ENCODE measurements around the gene DCAF8.

- no peak for TF ChIP-seq CTCF (IDR thresholded peaks at IDR 0.05)
- no peak for TF ChIP-seq POLR2A (IDR thresholded peaks at IDR 0.05)
These were observed 47.7 kb downstream of the DCAF8 start for GRCh38 chr1:160214481-160215140.
